IPS-11a (cell line): ENCODE results near the gene TXNDC5.

ENCODE experiments used
- H3K4me3 ChIP-seq: one replicate; pipeline ENCODE4 v1.5.1; 2013; ENCODE audit warnings: low read depth, low read length, control low read depth

The TXNDC5 gene

GRCh38 chr6:7868926-7869325 is 41.7 kb downstream of the TXNDC5 start:
- H3K4me3 ChIP-seq: no peak overlapping the region

GRCh38 chr6:7866526-7866925 is 44.1 kb downstream of the TXNDC5 start:
- H3K4me3 ChIP-seq: no peak overlapping the region

GRCh38 chr6:7865781-7866180 is 44.8 kb downstream of the TXNDC5 start:
- H3K4me3 ChIP-seq: no peak overlapping the region

- no peak overlapping the region for H3K4me3 ChIP-seq
These were observed 51.0 kb downstream of the TXNDC5 start for GRCh38 chr6:7859591-7859990.

- no peak overlapping the region for H3K4me3 ChIP-seq
These were observed 58.8 kb downstream of the TXNDC5 start for GRCh38 chr6:7851780-7852179.

- H3K4me3 ChIP-seq: no peak overlapping the region
These were observed 62.4 kb downstream of the TXNDC5 start for GRCh38 chr6:7848229-7848628.

- no peak overlapping the region for H3K4me3 ChIP-seq
These were observed 63.4 kb downstream of the TXNDC5 start for GRCh38 chr6:7846966-7847818.

GRCh38 chr6:7841781-7842468 is 68.7 kb downstream of the TXNDC5 start:
- no peak overlapping the region for H3K4me3 ChIP-seq

- no peak overlapping the region for H3K4me3 ChIP-seq
These were observed 74.1 kb downstream of the TXNDC5 start for GRCh38 chr6:7836371-7837026.

GRCh38 chr6:7833751-7834070 is 76.9 kb downstream of the TXNDC5 start:
- H3K4me3 ChIP-seq: no peak overlapping the region

- no peak overlapping the region for H3K4me3 ChIP-seq
These were observed 77.5 kb downstream of the TXNDC5 start for GRCh38 chr6:7832904-7833750.
